KMS-11 (cell line): Measurements from ENCODE around the gene FRMD4A.

Experiments used
- H2AFZ ChIP-seq: fragments of 200-600 bp; sonication (generic); 2 replicates; pipeline ENCODE4 v1.6.1; 2016; ENCODE audit warnings: antibody characterized with exemption, mixed run types, low read depth
- H3K27ac ChIP-seq: fragments of 200-600 bp; sonication (generic); 2 replicates; pipeline ENCODE4 v1.6.1; 2016; ENCODE audit warnings: mild to moderate bottlenecking, mixed run types
- H3K27me3 ChIP-seq: fragments of 200-600 bp; sonication (generic); 2 replicates; pipeline ENCODE4 v1.6.1; 2017; ENCODE audit warnings: mild to moderate bottlenecking, low read depth, mixed run types, moderate library complexity; ENCODE audit not compliant: insufficient read depth
- H3K36me3 ChIP-seq: fragments of 200-600 bp; sonication (generic); 2 replicates; pipeline ENCODE4 v1.6.1; 2017; ENCODE audit warnings: mild to moderate bottlenecking, mixed run types; ENCODE audit not compliant: insufficient read depth
- H3K4me1 ChIP-seq: fragments of 200-600 bp; sonication (generic); 2 replicates; pipeline ENCODE4 v1.6.1; 2016; ENCODE audit warnings: mild to moderate bottlenecking, low read depth, mixed run types; ENCODE audit not compliant: poor library complexity, severe bottlenecking
- H3K4me2 ChIP-seq: fragments of 200-600 bp; sonication (generic); 2 replicates; pipeline ENCODE4 v1.7.0; 2016; ENCODE audit warnings: mild to moderate bottlenecking, mixed run types
- H3K4me3 ChIP-seq: fragments of 200-600 bp; sonication (generic); IDR thresholded peaks from 2 replicates; pipeline ENCODE4 v1.6.1; 2017; ENCODE audit warnings: low read depth, low read length, mixed read lengths; ENCODE audit not compliant: insufficient read depth
- H3K79me2 ChIP-seq: fragments of 200-600 bp; sonication (generic); 2 replicates; pipeline ENCODE4 v1.6.1; 2016; ENCODE audit warnings: low read depth, mixed run types; ENCODE audit not compliant: insufficient read depth
- H3K9ac ChIP-seq: fragments of 200-600 bp; sonication (generic); 2 replicates; pipeline ENCODE4 v1.6.1; 2016; ENCODE audit warnings: mild to moderate bottlenecking, mixed run types
- H4K20me1 ChIP-seq: fragments of 200-600 bp; sonication (generic); 2 replicates; pipeline ENCODE4 v1.6.1; 2016; ENCODE audit warnings: mild to moderate bottlenecking, mixed run types; ENCODE audit not compliant: insufficient read depth
- TF ChIP-seq, protein P1 (sequence below): fragments of 200-600 bp; sonication (generic); conservative IDR thresholded peaks from 2 replicates; pipeline ENCODE4 v1.6.1; 2017; ENCODE audit warnings: low read depth, mild to moderate bottlenecking, antibody characterized with exemption, low read length, moderate library complexity, mixed read lengths

Gene FRMD4A

DNA sequence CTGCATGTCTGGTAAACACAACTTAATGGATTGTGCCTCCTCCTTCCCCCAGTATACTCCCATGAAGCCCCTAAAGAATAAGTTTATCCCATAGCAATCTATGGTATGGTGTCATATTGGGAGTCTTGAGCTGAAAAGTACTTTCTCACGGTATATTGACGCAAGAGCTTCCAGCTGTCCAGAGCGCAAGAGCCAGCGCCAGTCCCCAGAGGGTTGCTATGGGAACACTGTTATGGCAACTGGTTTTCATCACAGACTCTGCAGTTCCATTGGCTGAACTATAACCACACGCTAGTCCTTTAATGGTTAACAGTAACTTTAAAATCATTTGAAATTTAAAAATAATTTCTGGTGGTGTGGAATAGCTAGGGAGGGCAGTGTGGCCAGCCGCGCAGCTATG is 697.0 kb downstream of the FRMD4A start:
- TF ChIP-seq, protein P1, sequence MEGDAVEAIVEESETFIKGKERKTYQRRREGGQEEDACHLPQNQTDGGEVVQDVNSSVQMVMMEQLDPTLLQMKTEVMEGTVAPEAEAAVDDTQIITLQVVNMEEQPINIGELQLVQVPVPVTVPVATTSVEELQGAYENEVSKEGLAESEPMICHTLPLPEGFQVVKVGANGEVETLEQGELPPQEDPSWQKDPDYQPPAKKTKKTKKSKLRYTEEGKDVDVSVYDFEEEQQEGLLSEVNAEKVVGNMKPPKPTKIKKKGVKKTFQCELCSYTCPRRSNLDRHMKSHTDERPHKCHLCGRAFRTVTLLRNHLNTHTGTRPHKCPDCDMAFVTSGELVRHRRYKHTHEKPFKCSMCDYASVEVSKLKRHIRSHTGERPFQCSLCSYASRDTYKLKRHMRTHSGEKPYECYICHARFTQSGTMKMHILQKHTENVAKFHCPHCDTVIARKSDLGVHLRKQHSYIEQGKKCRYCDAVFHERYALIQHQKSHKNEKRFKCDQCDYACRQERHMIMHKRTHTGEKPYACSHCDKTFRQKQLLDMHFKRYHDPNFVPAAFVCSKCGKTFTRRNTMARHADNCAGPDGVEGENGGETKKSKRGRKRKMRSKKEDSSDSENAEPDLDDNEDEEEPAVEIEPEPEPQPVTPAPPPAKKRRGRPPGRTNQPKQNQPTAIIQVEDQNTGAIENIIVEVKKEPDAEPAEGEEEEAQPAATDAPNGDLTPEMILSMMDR: no peak
- Histone ChIP-seq H3K4me1 (no peaks in the 10 kb centered on the region), H3K27me3 (no peaks in the 10 kb centered on the region), H3K27ac (no peak overlapping the region), H3K4me3 (no peak overlapping the region), H3K9ac (no peak overlapping the region), H4K20me1 (no peaks in the 10 kb centered on the region), H2AFZ (no peak overlapping the region), H3K36me3 (no peaks in the 10 kb centered on the region), H3K4me2 (no peak overlapping the region), H3K79me2 (no peaks in the 10 kb centered on the region)

GRCh38 chr10:13632884-13633440 is 697.8 kb downstream of the FRMD4A start:
- Histone ChIP-seq H3K27ac (no peak overlapping the region), H3K27me3 (no peaks in the 10 kb centered on the region), H3K4me2 (no peak overlapping the region), H3K4me1 (no peaks in the 10 kb centered on the region), H3K9ac (no peak overlapping the region), H4K20me1 (no peaks in the 10 kb centered on the region), H3K36me3 (no peaks in the 10 kb centered on the region), H2AFZ (no peak overlapping the region), H3K79me2 (no peaks in the 10 kb centered on the region), H3K4me3 (no peak overlapping the region)
- TF ChIP-seq, protein P1: no peak

DNA sequence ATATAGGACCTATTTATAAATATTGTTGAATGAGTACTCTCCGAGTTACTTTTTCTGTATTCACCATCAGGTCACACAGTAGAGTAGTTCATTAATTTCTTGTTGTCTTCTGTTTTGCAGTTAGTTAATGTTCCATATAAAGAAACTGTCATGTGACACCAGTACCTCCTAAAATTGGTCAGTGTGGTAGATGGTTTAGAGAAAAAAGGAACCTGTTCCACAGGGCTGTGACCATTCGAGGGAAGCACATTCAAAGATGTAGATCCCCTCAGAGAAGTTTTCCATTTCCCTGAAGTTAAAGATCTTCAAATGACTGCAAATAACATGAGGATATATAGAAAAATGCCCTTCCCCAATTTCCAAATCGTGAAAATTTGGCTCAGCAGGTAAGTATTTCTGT is 698.3 kb downstream of the FRMD4A start:
- TF ChIP-seq, protein P1: no peak
- Histone ChIP-seq H3K4me2 (no peak overlapping the region), H4K20me1 (no peaks in the 10 kb centered on the region), H3K36me3 (no peaks in the 10 kb centered on the region), H3K27ac (no peak overlapping the region), H3K4me3 (no peak overlapping the region), H3K27me3 (no peaks in the 10 kb centered on the region), H3K9ac (no peak overlapping the region), H3K4me1 (no peaks in the 10 kb centered on the region), H2AFZ (no peak overlapping the region), H3K79me2 (no peaks in the 10 kb centered on the region)

- H3K4me2 ChIP-seq: no peak overlapping the region
- no peaks in the 10 kb centered on the region for H3K27me3 ChIP-seq
- no peaks in the 10 kb centered on the region for H3K36me3 ChIP-seq
- H3K9ac ChIP-seq: no peak overlapping the region
- TF ChIP-seq, protein P1: no peak
- no peak overlapping the region for H2AFZ ChIP-seq
- no peaks in the 10 kb centered on the region for H4K20me1 ChIP-seq
- H3K4me1 ChIP-seq: no peaks in the 10 kb centered on the region
- no peak overlapping the region for H3K4me3 ChIP-seq
- no peak overlapping the region for H3K27ac ChIP-seq
- H3K79me2 ChIP-seq: no peaks in the 10 kb centered on the region
Measured at GRCh38 chr10:13631594-13631993, 699.1 kb downstream of the FRMD4A start.

- H3K9ac ChIP-seq: no peak overlapping the region
- TF ChIP-seq, protein P1: no peak
- H3K4me1 ChIP-seq: no peaks in the 10 kb centered on the region
- H4K20me1 ChIP-seq: no peaks in the 10 kb centered on the region
- H3K27me3 ChIP-seq: no peaks in the 10 kb centered on the region
- H3K27ac ChIP-seq: no peak overlapping the region
- H3K36me3 ChIP-seq: no peaks in the 10 kb centered on the region
- no peaks in the 10 kb centered on the region for H3K79me2 ChIP-seq
- H2AFZ ChIP-seq: no peak overlapping the region
- no peak overlapping the region for H3K4me3 ChIP-seq
- H3K4me2 ChIP-seq: no peak overlapping the region
Measured at GRCh38 chr10:13630231-13630630, 700.5 kb downstream of the FRMD4A start.
